Activated CD4-positive, alpha-beta memory T cell treated with anti-CD3 and anti-CD28 coated beads, Interleukin-2, amount 10 ng/mL, durations not matched to agents 7 days and 5 days (primary cell): ENCODE measurements around the gene TEX26. TPM values are rescaled to one million over a fixed set of nuclear protein-coding genes. Genes with fewer than 3 reads are reported as not detected.
"Not testable (repeated sequence)": the region's sequence is repeated elsewhere in the genome, so short reads cannot be mapped to it uniquely, and the experiment has no call there.

Experiments
- CTCF ChIA-PET: fragments of 350-600 bp; sonication (Branson Sonifier 250); formaldehyde crosslinking; loops from one replicate; lab custom pipeline; 2021; ENCODE audit warnings: antibody characterized with exemption, inconsistent platforms; lab: Charles Lee
- POLR2A ChIA-PET: fragments of 350-600 bp; sonication (Branson Sonifier 250); formaldehyde crosslinking; loops from one replicate; lab custom pipeline; 2021; ENCODE audit warnings: antibody characterized with exemption; lab: Charles Lee
- DNase-seq: peaks from one replicate; pipeline ENCODE4 v3.0.0-alpha.2; 2020
- H3K27ac Mint-ChIP-seq: one replicate; pipeline ENCODE4 v1.8.0; 2021; ENCODE audit warnings: mild to moderate bottlenecking, mixed read lengths
- H3K27me3 Mint-ChIP-seq: one replicate; pipeline ENCODE4 v1.8.0; 2021; ENCODE audit warnings: mixed read lengths
- H3K36me3 Mint-ChIP-seq: one replicate; pipeline ENCODE4 v1.8.0; 2021; ENCODE audit warnings: low read depth, mixed read lengths
- H3K4me1 Mint-ChIP-seq: one replicate; pipeline ENCODE4 v1.8.0; 2021; ENCODE audit warnings: mixed read lengths
- H3K4me3 Mint-ChIP-seq: one replicate; pipeline ENCODE4 v1.8.0; 2021; ENCODE audit warnings: mild to moderate bottlenecking, mixed read lengths
- H3K9me3 Mint-ChIP-seq: one replicate; pipeline ENCODE4 v1.8.0; 2021; ENCODE audit warnings: mixed read lengths
- total RNA-seq, 2 experiments: library from RNA; stranded (reverse); gene quantifications; one replicate each; pipeline ENCODE4 v1.2.3, GENCODE V29; 2021

Gene TEX26
- total RNA-seq, 2 experiments from 2014 or later, result not detected

- H3K4me3 Mint-ChIP-seq, DNase-seq, H3K9me3 Mint-ChIP-seq, H3K27ac Mint-ChIP-seq, POLR2A ChIA-PET, CTCF ChIA-PET, H3K36me3 Mint-ChIP-seq, H3K4me1 Mint-ChIP-seq: not testable (repeated sequence)
- peaks cover 39% of the 10 kb centered on the region for H3K27me3 Mint-ChIP-seq
Measured at GRCh38 chr13:30927188-30927587, 5.3 kb upstream of the TEX26 start.

- no peak for DNase-seq
- H3K36me3 Mint-ChIP-seq, result no peaks in the 10 kb centered on the region
- H3K4me3 Mint-ChIP-seq, result no peak overlapping the region
- ChIA-PET POLR2A (no interaction called here), CTCF (interaction anchor here (0.7 kb wide), 1 partner anchor 10 kb away, joined by 3 read pairs; no protein-coding TSS in a partner anchor)
- no peak overlapping the region for H3K27ac Mint-ChIP-seq
- peaks cover 43% of the 10 kb centered on the region for H3K27me3 Mint-ChIP-seq
- no peaks in the 10 kb centered on the region for H3K9me3 Mint-ChIP-seq
- no peaks in the 10 kb centered on the region for H3K4me1 Mint-ChIP-seq
Measured at GRCh38 chr13:30927595-30927994, 4.9 kb upstream of the TEX26 start.

- CTCF ChIA-PET, result no interaction called here
- Mint-ChIP-seq H3K4me3 (no peak overlapping the region), H3K4me1 (no peaks in the 10 kb centered on the region), H3K36me3 (no peaks in the 10 kb centered on the region), H3K27me3 (peaks cover 43% of the 10 kb centered on the region), H3K27ac (no peak overlapping the region), H3K9me3 (no peaks in the 10 kb centered on the region)
- POLR2A ChIA-PET, result no interaction called here
- DNase-seq, result no peak
Measured at GRCh38 chr13:30928978-30929377, 3.5 kb upstream of the TEX26 start.

- H3K4me3 Mint-ChIP-seq, result no peak overlapping the region
- H3K4me1 Mint-ChIP-seq, result no peaks in the 10 kb centered on the region
- peaks cover 3% of the 10 kb centered on the region for H3K9me3 Mint-ChIP-seq
- peaks cover 47% of the 10 kb centered on the region for H3K27me3 Mint-ChIP-seq
- DNase-seq, result no peak
- CTCF ChIA-PET, result no interaction called here
- POLR2A ChIA-PET, result no interaction called here
- no peaks in the 10 kb centered on the region for H3K36me3 Mint-ChIP-seq
- no peak overlapping the region for H3K27ac Mint-ChIP-seq
Measured at GRCh38 chr13:30933354-30933670, 856 bp downstream of the TEX26 start.

- Mint-ChIP-seq H3K27ac (no peak overlapping the region), H3K4me3 (no peak overlapping the region), H3K9me3 (peaks cover 3% of the 10 kb centered on the region), H3K27me3 (peaks cover 44% of the 10 kb centered on the region), H3K36me3 (no peaks in the 10 kb centered on the region), H3K4me1 (no peaks in the 10 kb centered on the region)
- ChIA-PET CTCF (no interaction called here), POLR2A (no interaction called here)
- DNase-seq, result no peak
Measured at GRCh38 chr13:30934381-30934780, 1.9 kb downstream of the TEX26 start.

- Mint-ChIP-seq H3K36me3 (no peaks in the 10 kb centered on the region), H3K4me3 (no peak overlapping the region), H3K27me3 (peaks cover 44% of the 10 kb centered on the region), H3K27ac (no peak overlapping the region), H3K4me1 (no peaks in the 10 kb centered on the region), H3K9me3 (peaks cover 3% of the 10 kb centered on the region)
- no peak for DNase-seq
- CTCF ChIA-PET, result no interaction called here
- POLR2A ChIA-PET, result no interaction called here
Measured at GRCh38 chr13:30934803-30935202, 2.3 kb downstream of the TEX26 start.

- Mint-ChIP-seq H3K27ac (no peak overlapping the region), H3K36me3 (no peaks in the 10 kb centered on the region), H3K4me1 (no peaks in the 10 kb centered on the region), H3K27me3 (peaks cover 31% of the 10 kb centered on the region), H3K9me3 (peaks cover 3% of the 10 kb centered on the region), H3K4me3 (no peak overlapping the region)
- CTCF ChIA-PET, result no interaction called here
- POLR2A ChIA-PET, result no interaction called here
- DNase-seq, result no peak
Measured at GRCh38 chr13:30936971-30937370, 4.5 kb downstream of the TEX26 start.

GRCh38 chr13:30943881-30944280 lies 11.4 kb downstream of the TEX26 start:
- ChIA-PET POLR2A (no interaction called here), CTCF (no interaction called here)
- H3K4me3 Mint-ChIP-seq, result no peak overlapping the region

GRCh38 chr13:30957258-30957943 lies 24.9 kb downstream of the TEX26 start:
- Mint-ChIP-seq H3K4me3 (no peak overlapping the region), H3K27ac (no peak overlapping the region), H3K27me3 (peaks cover 58% of the 10 kb centered on the region), H3K4me1 (no peaks in the 10 kb centered on the region), H3K36me3 (no peaks in the 10 kb centered on the region), H3K9me3 (peaks cover 6% of the 10 kb centered on the region)
- CTCF ChIA-PET, result no interaction called here
- POLR2A ChIA-PET, result no interaction called here
- no peak for DNase-seq

More at GRCh38 chr13:30943881-30944280, 11.4 kb downstream of the TEX26 start:
- no peak overlapping the region for H3K27ac Mint-ChIP-seq
- no peaks in the 10 kb centered on the region for H3K9me3 Mint-ChIP-seq
- peaks cover 46% of the 10 kb centered on the region for H3K27me3 Mint-ChIP-seq
- no peak for DNase-seq
- H3K4me1 Mint-ChIP-seq, result no peaks in the 10 kb centered on the region
- no peaks in the 10 kb centered on the region for H3K36me3 Mint-ChIP-seq

GRCh38 chr13:30959678-30960077 lies 27.2 kb downstream of the TEX26 start:
- Mint-ChIP-seq H3K9me3 (peaks cover 6% of the 10 kb centered on the region), H3K36me3 (no peaks in the 10 kb centered on the region), H3K27me3 (peaks cover 52% of the 10 kb centered on the region), H3K4me3 (no peak overlapping the region), H3K27ac (no peak overlapping the region), H3K4me1 (no peaks in the 10 kb centered on the region)
- ChIA-PET CTCF (interaction anchor here (1.0 kb wide), 1 partner anchor 19 kb away, joined by 3 read pairs; no protein-coding TSS in a partner anchor), POLR2A (no interaction called here)
- DNase-seq, result no peak

GRCh38 chr13:30963791-30964190 lies 31.3 kb downstream of the TEX26 start:
- POLR2A ChIA-PET, result no interaction called here
- CTCF ChIA-PET, result interaction anchor here (1.8 kb wide), 1 partner anchor 16 kb away, joined by 5 read pairs; no protein-coding TSS in a partner anchor
- Mint-ChIP-seq H3K27ac (no peak overlapping the region), H3K4me1 (no peaks in the 10 kb centered on the region), H3K27me3 (peaks cover 48% of the 10 kb centered on the region), H3K4me3 (no peak overlapping the region), H3K36me3 (no peaks in the 10 kb centered on the region), H3K9me3 (peaks cover 5% of the 10 kb centered on the region)
- DNase-seq, result no peak

- ChIA-PET CTCF (no interaction called here), POLR2A (no interaction called here)
- Mint-ChIP-seq H3K27me3 (peaks cover 42% of the 10 kb centered on the region), H3K4me1 (no peaks in the 10 kb centered on the region), H3K4me3 (no peak overlapping the region), H3K36me3 (no peaks in the 10 kb centered on the region), H3K9me3 (no peaks in the 10 kb centered on the region), H3K27ac (no peak overlapping the region)
- no peak for DNase-seq
Measured at GRCh38 chr13:30965380-30965779, 32.9 kb downstream of the TEX26 start.

- POLR2A ChIA-PET, result no interaction called here
- DNase-seq, result no peak
- no peak overlapping the region for H3K27ac Mint-ChIP-seq
- H3K4me1 Mint-ChIP-seq, result no peaks in the 10 kb centered on the region
- H3K4me3 Mint-ChIP-seq, result no peak overlapping the region
- no peaks in the 10 kb centered on the region for H3K9me3 Mint-ChIP-seq
- no peaks in the 10 kb centered on the region for H3K36me3 Mint-ChIP-seq
- CTCF ChIA-PET, result interaction anchor here (1.0 to 1.4 kb wide), 2 partner anchors 13 to 78 kb away, joined by 3 read pairs; no protein-coding TSS in a partner anchor
- H3K27me3 Mint-ChIP-seq, result peaks cover 45% of the 10 kb centered on the region
Measured at GRCh38 chr13:30966101-30966500, 33.6 kb downstream of the TEX26 start.

GRCh38 chr13:30968846-30969245 lies 36.4 kb downstream of the TEX26 start:
- no peak for DNase-seq
- Mint-ChIP-seq H3K27ac (no peak overlapping the region), H3K36me3 (no peaks in the 10 kb centered on the region), H3K9me3 (no peaks in the 10 kb centered on the region), H3K4me1 (no peaks in the 10 kb centered on the region), H3K27me3 (peaks cover 45% of the 10 kb centered on the region), H3K4me3 (no peak overlapping the region)
- ChIA-PET CTCF (interaction anchor here (3.3 kb wide), 1 partner anchor 10 kb away, joined by 17 read pairs; no protein-coding TSS in a partner anchor), POLR2A (no interaction called here)
